ENCODE data around the gene ZDHHC14. TPM values are rescaled to one million over a fixed set of nuclear protein-coding genes. Genes with fewer than 3 reads are reported as not detected.

ZDHHC14 gene
- total and polyA plus RNA-seq, 9 donors: 4.9 to 16.4 (median 5.9) TPM

GRCh38 chr6:157503018-157503747, 122.2 kb downstream of the ZDHHC14 start:
- Histone ChIP-seq H3K27me3 (no peaks in the 10 kb centered on the region), H3K9me3 (no peaks in the 10 kb centered on the region), H3K27ac (no peak overlapping the region), H3K36me3 (no peaks in the 10 kb centered on the region), H3K4me1 (ENCODE audit: insufficient read depth) (peaks cover 5% of the 10 kb centered on the region), H3K4me3 (no peak overlapping the region)
- WGBS, 3 donors: 88 to 92% (median 89%) methylated on average over 6 of the region's 6 CpGs
- intact Hi-C loops (cut with DNase I): no loop called here
- DNase-seq: no peak
- TF ChIP-seq EP300 (IDR thresholded peaks at IDR 0.05): no peak
- TF ChIP-seq CTCF (IDR thresholded peaks at IDR 0.05): no peak
- TF ChIP-seq POLR2A (IDR thresholded peaks at IDR 0.05): no peak

- no peaks in the 10 kb centered on the region for H3K9me3 ChIP-seq
- intact Hi-C loops (cut with DNase I): no loop called here
- no peak for TF ChIP-seq CTCF (IDR thresholded peaks at IDR 0.05)
- no peak for TF ChIP-seq POLR2A (IDR thresholded peaks at IDR 0.05)
- TF ChIP-seq EP300 (IDR thresholded peaks at IDR 0.05): no peak
- no peaks in the 10 kb centered on the region for H3K27me3 ChIP-seq
- no peak overlapping the region for H3K4me3 ChIP-seq
- peaks cover 5% of the 10 kb centered on the region for H3K4me1 ChIP-seq (ENCODE audit: insufficient read depth)
- H3K36me3 ChIP-seq: no peaks in the 10 kb centered on the region
- 92 to 97% (median 94%) methylated on average over 3 of the region's 3 CpGs for WGBS, 3 donors
- H3K27ac ChIP-seq: no peak overlapping the region
- DNase-seq: no peak
These were observed 125.0 kb downstream of the ZDHHC14 start for GRCh38 chr6:157505912-157506491.

- H3K4me3 ChIP-seq: no peak overlapping the region
- intact Hi-C loops (cut with DNase I): no loop called here
- TF ChIP-seq EP300 (IDR thresholded peaks at IDR 0.05): no peak
- TF ChIP-seq CTCF (IDR thresholded peaks at IDR 0.05): no peak
- no peak for TF ChIP-seq POLR2A (IDR thresholded peaks at IDR 0.05)
- no peak for DNase-seq
- no peak overlapping the region for H3K27ac ChIP-seq
- 92 to 94% (median 92%) methylated on average over 24 of the region's 24 CpGs for WGBS, 3 donors
- H3K36me3 ChIP-seq: no peaks in the 10 kb centered on the region
- no peaks in the 10 kb centered on the region for H3K4me1 ChIP-seq (ENCODE audit: insufficient read depth)
- no peaks in the 10 kb centered on the region for H3K9me3 ChIP-seq
- H3K27me3 ChIP-seq: no peaks in the 10 kb centered on the region
These were observed 129.6 kb downstream of the ZDHHC14 start for GRCh38 chr6:157510323-157511188.

- intact Hi-C loops (cut with DNase I): no loop called here
- WGBS, 3 donors: 94 to 95% (median 94%) methylated on average over 16 of the region's 16 CpGs
These were observed 130.8 kb downstream of the ZDHHC14 start for GRCh38 chr6:157511682-157512381.

More at GRCh38 chr6:157511682-157512381, 130.8 kb downstream of the ZDHHC14 start:
- no peaks in the 10 kb centered on the region for H3K36me3 ChIP-seq
- TF ChIP-seq CTCF (IDR thresholded peaks at IDR 0.05): no peak
- TF ChIP-seq POLR2A (IDR thresholded peaks at IDR 0.05): no peak
- TF ChIP-seq EP300 (IDR thresholded peaks at IDR 0.05): no peak
- no peak overlapping the region for H3K4me3 ChIP-seq
- no peaks in the 10 kb centered on the region for H3K27me3 ChIP-seq
- no peak overlapping the region for H3K27ac ChIP-seq
- H3K4me1 ChIP-seq (ENCODE audit: insufficient read depth): no peaks in the 10 kb centered on the region
- no peaks in the 10 kb centered on the region for H3K9me3 ChIP-seq
- no peak for DNase-seq

Measured in ovary (tissue), 9 donors.